Measurements from ENCODE around the gene PIAS4.
"Not testable (repeated sequence)": the region's sequence is repeated elsewhere in the genome, so short reads cannot be mapped to it uniquely, and the experiment has no call there.

The PIAS4 gene, protein sequence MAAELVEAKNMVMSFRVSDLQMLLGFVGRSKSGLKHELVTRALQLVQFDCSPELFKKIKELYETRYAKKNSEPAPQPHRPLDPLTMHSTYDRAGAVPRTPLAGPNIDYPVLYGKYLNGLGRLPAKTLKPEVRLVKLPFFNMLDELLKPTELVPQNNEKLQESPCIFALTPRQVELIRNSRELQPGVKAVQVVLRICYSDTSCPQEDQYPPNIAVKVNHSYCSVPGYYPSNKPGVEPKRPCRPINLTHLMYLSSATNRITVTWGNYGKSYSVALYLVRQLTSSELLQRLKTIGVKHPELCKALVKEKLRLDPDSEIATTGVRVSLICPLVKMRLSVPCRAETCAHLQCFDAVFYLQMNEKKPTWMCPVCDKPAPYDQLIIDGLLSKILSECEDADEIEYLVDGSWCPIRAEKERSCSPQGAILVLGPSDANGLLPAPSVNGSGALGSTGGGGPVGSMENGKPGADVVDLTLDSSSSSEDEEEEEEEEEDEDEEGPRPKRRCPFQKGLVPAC

DNA sequence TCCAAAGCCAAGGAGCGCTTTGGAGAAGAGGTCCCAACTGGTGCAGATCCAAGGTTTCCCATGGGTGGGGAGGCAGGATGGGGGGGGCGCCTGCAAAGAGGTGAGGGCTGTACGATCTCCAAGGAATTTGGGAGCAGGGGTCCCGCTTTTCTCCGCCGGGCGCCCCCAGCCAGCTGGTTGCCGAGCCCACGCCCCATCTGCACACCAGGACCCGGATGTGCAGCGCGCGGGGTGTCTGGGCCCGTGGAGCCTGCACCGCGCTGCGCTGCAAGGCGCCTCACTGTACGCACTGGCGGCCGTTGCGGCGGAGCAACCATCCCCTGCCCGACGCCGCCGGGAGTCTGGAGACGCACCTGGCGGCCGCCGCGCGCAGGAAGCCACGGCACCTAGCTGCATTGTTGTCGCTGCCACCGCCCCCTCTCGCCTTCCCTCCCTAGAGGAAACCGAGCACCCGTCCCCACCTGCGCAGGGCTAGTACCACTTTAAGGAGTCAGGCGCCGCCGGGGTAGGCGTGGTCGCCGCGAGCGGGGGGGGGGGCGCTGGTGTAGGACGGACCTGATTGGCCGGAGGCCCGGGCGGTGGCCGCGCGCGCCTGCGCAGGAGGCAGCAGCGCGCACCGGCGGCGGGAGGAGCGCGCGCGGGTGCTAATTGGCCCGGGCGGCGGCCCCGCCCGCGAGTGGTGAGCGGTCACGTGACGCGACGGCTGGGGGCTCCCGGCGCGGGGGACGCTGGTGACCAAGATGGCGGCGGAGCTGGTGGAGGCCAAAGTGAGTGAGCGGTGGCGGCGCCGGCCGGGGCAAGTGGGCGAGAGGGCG, at the start of gene PIAS4:
TSS of gene PIAS4 (plus strand) at position 716 of the 815 bp plus-strand sequence. CDS start at position 741, 25 bp downstream.
- peak; percentile 94 for DNase-seq

DNA sequence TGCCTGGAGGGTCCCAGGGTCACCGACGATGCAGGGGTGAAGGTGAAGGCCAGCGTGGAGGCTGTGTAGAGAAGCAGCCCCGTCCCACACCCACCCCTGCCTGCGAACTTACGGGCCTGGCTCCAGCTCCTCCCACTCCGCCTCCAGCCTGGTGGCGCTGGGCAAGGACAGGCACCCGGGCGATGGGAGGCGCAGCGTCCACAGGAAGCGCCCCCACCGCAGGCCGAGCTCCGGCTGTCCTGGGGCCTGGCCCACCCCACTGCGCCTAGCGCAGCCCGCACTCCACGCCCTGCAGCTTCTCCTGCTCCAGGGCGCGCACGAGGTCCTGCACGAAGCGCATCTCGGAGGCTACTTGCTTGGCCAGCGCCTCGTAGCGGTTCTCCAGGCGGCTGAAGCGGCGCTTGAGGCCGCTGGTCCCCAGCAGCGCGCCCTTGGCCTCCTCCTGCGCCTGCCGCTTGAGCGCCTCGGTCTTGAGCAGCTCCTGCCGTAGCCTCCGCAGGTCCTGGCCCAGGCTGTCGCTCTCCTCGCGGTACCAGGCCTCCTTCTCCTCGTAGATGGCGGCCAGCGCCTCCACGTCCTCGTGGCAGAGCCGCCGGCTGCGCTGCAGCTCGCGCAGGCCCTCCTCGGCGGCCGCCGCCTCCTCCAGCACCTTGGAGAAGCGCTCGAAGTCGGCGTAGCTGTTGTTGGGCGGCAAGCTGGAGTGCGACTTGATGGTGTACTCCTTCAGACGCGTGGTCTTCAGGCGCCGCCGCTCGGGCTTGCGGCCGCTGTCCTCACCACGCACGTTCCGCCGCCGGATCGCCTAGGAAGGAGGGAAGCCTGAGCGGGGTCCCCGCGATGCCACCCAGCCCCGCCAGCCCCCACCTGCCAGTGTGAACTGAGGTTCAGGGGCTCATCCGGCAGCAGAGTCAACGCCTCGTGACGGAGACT, 48.4 kb upstream of the PIAS4 start:
- DNase-seq: no peak

DNA sequence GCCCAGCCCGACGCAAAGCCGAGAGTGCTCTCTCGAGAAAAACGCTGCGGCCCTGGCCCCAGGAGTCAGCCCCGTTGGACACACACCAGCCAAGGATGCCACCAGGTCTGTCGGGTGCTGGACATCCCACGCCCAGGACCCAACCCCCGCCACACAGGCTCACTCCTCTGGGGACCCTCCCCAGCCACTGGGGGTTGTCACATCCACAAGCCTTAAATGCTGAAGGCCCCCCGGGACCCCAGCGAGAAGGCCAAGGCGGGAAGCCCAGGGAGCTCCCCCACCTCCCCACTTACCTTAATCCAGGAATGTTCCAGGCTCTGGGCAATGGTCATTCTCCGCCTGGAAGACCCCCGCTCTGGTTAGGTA, 47.8 kb upstream of the PIAS4 start:
- DNase-seq: no peak

DNA sequence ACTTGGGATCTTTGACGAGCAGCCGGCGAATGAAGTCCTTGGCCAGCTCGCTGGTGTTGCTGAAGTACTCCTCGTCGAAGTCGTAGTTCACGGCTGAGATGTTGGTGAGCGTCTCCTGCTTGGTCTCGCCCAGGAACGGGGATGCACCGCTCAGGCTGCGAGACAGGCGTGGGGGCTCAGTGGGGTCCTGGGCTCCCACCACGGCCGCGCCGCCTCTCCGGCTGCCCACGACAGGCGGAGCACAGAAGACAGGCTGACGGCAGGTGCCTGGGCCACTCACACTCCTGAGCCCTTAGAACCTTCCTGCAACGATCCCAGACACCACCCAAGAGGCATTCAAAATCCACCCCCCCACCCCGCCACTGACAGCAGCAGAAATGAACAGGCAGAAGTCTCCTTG, 46.5 kb upstream of the PIAS4 start:
- no peak for DNase-seq

DNA sequence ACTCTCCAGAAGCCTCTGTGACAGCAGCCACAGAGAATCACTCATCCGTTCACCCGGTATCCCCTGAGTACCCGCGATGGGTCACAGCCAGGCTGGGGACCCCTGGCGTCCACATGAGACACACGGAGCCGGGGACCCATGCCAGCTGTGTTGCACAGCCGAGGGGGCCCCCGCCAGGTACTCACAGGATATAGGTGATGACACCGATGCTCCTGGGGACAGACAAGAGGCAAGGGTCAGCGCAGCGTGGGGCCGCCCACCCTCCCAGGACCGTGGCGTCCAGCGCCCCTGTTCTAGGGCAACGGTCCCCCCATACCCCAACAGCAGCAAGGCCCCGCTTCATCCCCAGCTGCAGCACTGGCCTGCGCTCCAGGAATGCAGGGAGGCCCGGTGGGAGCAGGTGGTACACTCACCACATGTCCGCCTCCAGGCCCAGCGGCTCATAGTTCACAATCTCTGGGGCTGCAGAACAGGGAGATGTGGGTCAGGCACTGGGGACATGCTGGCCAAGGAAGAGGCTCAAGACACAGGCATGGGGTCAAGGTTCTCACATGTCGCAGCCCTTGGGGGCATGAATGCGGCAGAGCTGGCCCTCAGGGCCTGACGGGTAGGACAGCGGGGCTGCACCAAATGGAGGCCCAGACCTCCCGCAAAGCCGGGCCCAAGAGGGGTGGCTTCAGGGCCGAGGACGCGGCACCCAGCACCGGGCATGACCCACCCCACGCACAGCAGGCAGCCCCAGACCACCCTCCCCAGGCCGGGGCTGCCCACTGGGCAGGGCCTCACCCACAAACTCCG, 43.9 kb upstream of the PIAS4 start:
- no peak for DNase-seq

DNA sequence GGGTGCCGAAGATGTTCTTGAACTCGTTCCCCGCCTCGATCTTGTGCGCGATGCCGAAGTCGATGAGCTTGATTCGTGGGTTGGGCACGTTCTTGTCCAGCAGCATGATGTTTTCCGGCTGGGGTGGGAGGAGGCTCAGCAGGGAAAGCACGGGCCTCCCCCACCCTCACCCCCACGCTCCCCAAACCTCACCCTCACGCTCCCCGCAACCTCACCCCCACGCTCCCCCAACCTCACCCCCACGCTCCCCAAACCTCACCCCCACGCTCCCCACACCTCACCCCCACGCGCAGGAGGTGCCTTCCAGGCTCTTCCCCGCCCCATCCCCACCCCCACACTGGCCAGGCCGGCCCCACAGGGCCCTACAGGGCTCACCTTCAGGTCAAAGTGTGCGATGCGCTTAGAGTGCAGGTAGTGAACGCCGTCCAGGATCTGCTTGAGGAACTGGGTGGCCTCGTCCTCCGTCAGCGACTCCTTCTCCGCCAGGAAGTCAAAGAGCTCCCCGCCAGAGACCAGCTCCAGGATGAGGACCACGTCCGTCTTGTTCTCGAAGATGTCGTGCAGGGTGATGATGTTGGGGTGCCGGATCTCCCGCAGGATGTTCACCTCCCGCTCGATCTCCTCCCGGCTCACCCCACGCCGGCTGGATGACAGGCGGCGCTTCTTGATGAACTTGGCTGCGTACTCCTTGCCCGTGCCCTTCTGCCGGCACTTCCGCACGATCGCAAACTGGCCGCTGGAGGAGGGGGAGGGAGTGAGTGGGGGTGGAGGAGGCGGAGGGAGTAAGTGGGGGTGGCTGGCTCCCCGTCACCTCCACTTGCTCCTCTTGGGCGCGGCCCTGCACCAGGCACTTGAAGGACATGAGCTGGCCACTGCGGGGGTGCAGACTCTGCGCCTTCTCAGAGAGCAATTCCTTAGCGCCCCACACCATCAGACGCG, 43.0 kb upstream of the PIAS4 start:
- DNase-seq: no peak

DNA sequence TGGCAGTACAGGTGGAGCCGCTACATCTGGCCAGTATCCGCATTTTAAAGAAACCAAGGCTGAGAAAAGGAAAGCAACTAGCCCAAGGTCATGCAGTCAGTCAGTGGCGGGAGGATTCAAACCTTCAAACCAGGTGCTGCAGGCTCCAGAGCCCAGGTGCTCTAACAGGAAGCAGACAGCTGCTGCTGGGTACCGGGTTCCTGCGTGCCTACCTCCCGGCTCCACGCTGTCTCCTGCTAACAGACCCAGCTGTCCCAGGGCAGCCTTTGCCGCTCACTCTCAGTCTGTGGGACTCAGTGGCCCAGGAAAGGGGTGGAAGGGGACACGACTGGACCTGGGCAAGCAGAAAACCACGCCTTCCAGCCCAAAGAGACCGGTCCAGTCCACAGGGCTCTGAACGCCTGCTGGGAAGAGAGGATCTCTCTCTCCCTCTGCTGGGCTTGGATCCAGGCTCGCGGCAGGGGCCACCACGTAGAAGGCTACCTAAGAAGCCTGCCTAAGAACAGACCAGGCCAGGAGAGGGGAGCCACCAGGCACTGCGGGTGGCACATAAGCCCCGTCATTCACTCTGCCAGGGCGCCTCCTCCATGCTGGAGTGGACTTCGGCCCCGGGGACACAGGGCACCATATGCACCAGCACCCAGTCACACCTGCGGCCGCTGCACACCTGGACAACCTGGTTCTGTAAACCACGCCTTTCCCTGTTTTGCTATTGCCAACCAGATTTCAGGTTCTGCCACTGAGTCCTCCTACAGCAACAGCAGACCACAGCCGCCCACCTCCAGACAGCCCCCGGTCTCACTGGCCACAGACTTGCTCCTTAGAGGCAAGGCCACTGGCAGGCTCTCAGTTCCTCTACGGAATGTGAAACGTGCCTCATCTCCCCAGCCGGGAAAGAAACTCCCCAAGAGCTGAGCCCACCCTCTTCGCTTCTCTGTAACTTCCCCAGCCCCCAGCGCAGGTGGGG, 41.2 kb upstream of the PIAS4 start:
- DNase-seq: no peak

DNA sequence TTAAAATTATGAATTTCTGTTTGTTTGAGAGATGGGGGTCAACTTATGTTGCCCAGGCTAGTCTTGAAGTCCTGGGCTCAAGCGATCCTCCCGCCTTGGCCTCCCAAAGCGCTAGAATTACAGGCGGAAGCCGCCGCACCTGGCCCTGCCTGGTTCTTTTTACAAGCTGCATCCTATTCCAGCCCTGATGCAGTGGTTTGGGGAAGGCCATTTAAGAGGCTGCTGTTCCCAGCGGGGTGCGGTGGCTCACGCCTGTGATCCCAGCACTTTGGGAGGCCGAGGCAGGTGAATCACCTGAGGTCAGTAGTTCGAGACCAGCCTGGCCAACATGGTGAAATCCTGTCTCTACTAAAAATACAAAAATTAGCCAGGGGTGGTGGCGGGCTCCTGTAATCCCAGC, 39.6 kb upstream of the PIAS4 start:
- DNase-seq: not testable (repeated sequence)

DNA sequence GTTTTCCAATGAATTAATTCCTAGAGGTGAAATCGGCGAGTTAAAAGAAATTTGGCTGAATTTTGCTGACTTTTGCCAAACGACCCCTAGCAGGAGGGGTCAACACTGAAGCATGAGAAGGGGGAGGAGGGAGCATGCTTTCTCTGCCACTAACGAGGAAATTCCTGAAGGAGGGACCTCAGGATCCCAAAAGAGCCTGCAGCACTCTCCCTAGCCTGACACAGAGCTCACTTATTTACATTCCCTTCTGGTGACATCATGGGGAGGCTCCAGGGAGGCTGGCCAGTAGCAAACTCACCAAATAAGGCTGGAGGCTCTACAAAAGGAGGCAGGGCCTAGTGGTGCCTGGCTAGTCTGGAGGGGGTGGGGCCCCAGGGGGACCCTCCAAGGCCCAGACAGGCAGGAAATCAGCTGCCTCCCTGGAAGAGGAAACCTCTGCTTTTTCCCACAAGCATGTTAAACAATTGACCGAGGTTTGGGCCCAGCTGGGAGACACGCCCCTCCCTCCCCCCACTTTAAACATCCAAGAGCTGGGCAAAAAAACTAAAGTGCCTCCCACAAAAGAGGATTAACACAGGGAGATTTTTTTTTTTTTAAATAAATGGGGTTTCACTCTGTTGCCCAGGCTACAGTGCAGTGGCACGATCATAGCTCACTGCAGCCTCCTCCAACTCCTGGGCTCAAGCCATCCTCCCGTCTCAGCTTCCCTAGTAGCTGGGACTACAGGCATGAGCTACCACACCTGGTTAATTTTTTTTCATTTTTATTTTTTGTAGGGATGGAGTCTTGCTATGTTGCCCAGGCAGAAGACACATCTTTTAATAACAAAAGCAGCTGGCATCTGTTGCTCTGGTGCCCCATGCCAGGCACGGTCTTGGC, 38.7 kb upstream of the PIAS4 start:
- DNase-seq: no peak

DNA sequence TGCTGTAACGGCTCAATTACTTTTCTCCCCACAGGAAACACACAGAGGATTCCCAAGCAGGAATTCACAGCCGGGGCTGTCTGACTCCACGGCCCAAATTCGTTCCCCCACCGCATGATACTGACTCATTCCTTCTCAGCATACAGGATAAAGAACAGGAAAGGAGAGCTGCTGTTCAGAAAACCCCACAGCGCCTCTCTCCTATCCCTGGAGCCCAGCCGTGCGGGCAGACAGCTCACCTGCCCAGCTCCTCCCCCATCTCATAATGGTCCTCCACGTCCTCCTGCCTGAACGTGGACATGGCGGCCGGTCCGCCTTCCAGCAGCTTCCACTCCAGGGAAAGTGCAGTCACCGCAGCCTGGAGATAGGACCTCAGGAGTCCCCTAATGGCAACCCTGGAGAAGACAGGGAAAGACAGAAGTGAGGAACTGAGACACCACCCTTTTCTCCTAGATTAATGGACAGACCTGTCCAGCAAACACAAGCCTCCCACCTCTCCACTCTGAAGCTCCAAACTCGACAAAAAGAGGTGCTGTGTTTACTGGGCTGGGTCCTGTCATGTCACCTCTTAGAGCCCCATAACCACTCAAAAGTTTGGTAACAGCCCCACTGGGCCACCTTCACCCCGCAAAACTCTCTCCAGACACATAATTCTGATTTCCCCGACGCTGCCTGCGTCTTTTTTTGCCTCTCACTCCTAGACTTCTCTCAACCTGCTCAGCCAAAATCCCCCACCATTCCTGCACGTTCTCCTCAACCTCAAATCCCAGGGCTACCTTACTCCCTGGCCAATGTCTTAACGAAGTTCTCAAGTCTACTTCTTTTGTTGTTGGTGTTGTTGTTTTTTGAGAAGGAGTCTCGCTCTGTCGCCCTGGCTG, 37.9 kb upstream of the PIAS4 start:
- no peak for DNase-seq

DNA sequence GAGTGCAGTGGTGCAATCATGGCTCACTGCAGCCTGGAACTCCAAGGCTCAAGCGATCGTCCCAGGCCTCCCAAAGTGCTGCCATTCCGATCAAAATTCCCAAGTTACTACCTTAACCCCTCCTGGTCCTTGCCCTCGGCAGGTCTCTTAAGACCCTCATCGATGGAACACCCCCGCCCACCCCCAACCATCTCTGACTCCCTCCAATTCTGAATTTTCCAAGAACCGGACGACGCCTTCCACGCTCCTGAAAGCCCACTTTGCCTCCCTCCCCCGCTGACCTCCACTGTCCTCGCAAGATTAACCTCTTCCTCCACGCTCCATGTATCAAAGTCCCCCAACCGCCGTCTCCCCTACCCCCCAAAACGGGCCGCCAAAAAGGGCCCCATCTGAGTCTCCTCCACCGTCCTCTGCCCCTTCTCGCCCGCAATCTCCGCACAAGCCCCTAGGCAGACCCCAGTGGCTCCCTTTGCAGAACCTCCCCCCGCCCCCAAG, 37.2 kb upstream of the PIAS4 start:
- no peak for DNase-seq

DNA sequence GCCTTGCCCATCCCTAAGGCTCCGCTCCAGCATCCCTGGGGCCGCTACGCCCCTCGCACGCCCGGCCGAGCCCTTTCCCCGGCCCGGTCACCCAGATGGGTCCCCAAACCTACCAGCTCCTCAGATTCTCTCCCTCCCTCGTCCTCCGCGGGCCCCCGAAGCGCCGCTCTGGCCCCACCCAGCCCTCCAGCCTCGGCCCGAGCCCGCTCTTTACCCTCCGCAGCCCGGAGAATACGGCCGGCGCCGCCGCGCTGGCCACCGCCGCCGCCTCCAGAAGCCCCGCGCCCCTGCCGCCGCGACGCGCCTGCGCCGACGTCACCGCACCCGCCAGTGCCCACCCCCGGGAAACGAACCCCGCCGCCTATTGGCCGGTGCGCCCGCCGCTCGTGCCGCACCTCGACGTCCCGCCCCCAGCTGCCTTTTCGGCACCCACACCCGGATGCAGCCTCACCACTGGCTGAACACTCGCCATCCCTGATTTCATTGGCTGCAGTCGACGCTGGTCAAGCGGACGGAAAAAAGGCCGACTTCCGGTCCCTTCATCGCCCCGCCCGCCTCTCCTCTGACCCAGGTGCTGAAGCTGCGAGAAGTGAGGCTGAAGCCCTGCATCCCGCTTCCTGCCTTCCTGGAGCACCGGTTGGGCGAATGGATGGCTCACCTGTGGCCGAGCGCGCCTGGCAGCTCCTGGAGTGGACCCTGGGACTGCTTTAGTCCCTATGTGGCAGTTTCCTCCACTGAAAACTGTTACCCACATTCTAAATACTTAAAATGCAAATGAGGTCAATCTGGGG, 36.5 kb upstream of the PIAS4 start, which contains the start of gene DAPK3:
TSS of gene DAPK3 (minus strand) at position 292 of the 791 bp plus-strand sequence. CDS start 1,364 bp downstream, outside the sequence.
- peak; percentile 94 for DNase-seq

DNA sequence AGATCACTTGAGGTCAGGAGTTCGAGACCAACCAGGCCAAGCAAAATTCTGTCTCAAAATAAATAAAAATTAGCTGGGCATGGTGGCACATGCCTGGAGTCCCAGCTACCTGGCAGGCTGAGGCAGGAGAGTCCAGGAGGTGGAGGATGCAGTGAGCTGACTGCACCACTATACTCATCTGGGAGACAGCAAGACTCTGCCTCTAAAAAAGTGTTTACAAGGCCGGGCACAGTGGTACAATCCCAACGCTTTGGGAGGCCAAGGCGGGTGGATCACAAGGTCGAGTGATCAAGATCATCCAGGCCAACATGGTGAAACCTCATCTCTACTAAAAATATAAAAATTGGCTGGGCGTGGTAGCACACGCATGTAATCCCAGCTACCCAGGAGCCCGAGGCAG, 32.4 kb upstream of the PIAS4 start:
- no peak for DNase-seq

DNA sequence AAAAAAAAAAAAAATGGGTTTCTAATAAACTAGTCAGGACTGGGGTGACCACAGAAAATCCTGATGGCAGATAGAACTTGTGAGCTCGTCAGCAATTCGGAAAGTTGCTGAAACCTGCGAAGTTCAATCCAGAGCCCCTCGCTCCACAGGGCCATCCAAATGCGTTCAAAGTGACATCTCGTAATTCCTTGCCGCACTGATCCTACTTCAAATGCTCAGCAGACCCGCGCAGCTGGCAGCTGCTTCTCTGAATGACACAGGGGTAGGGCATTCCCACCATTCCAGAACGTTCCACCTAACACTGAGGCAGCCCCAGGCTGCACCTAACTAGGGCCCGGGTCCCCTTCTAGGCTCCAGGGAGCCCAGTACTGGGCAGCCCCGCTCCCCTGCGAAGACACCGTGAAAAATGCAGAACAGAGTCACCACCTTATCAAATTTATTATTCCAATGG, 31.9 kb upstream of the PIAS4 start:
- no peak for DNase-seq

DNA sequence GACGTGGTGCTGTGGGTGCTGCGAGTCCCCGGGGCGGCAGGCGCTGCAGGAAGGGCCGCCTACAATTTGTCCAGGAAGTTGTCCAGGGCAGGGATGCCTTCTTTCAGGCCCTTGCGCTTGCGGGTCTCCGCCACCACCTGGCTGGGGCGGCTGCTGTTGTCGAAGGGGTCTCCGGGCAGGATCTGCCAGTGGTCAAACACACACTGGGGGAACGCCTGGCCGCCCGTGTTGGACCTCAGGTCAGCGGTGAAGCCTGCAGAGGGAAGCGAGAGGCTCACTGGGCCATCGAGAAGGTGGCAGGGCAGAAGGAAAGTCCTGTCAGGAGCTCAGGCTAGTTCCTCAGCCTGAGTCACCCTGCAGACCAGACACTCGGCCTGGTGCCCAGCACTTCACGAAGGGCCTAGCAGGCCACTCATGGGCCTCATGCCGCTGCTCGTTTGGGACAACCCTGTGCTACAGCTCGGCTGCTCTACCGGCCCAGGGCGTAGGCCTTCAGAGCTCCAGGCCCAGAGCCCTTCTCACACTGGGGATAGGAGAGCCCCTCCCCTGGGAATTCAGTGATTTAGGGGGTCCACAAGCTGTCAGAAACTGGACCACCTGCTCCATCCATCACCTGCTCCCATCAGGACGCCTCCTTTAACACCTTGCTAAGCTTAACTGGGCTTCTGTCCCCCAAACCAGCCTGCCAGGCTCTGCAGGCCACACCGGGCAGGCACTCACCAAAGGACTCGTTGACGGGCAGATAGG, 30.9 kb upstream of the PIAS4 start:
- peak; percentile 7 for DNase-seq

Data from activated naive CD4-positive, alpha-beta T cell treated with Interleukin-2 at 50 U/mL for 16 hours (primary cell).